Aorta (tissue), 5 donors: ENCODE measurements around the gene CLBA1. TPM values are rescaled to one million over a fixed set of nuclear protein-coding genes. Genes with fewer than 3 reads are reported as not detected.
A peak's percentile ranks its signal among the peaks of the same experiment; 100 is the strongest.
"Not testable (repeated sequence)": the region's sequence is repeated elsewhere in the genome, so short reads cannot be mapped to it uniquely, and the experiment has no call there.

Experiments
- ATAC-seq: fragments of 200-7000 bp; cut with Tn5 transposase; one replicate; pipeline ENCODE4 v1.9.1; 2022; ENCODE audit warnings: moderate library complexity; ENCODE audit not compliant: low FRiP score
- DNase-seq, 2 donors: peaks; one replicate each; pipeline ENCODE4 v3.0.0-alpha.2; 2020
- H3K27ac ChIP-seq, 2 donors: one replicate each; pipeline ENCODE4 v1.5.1; 2013; ENCODE audit warnings: low read length in 2 of 2, mild to moderate bottlenecking in 2 of 2, moderate library complexity in 2 of 2, control low read depth in 1 of 2, inconsistent platforms in 1 of 2, low read depth in 1 of 2
- H3K27me3 ChIP-seq, 2 donors: one replicate each; pipeline ENCODE4 v1.6.1; 2013; ENCODE audit warnings: control low read depth in 1 of 2, low read length in 1 of 2, mild to moderate bottlenecking in 1 of 2, moderate library complexity in 1 of 2; ENCODE audit not compliant: insufficient read depth in 2 of 2, control insufficient read depth in 1 of 2
- H3K36me3 ChIP-seq, 2 donors: one replicate each; pipeline ENCODE4 v1.6.1; 2013; ENCODE audit warnings: control low read depth in 1 of 2, low read length in 1 of 2, mild to moderate bottlenecking in 1 of 2; ENCODE audit not compliant: insufficient read depth in 2 of 2, control insufficient read depth in 1 of 2
- H3K4me1 ChIP-seq, 2 donors: one replicate each; pipeline ENCODE4 v1.6.1; 2013; ENCODE audit warnings: low read length in 2 of 2, control low read depth in 1 of 2, mild to moderate bottlenecking in 1 of 2, moderate library complexity in 1 of 2; ENCODE audit not compliant: insufficient read depth in 2 of 2, control insufficient read depth in 1 of 2
- H3K4me3 ChIP-seq, 2 donors: one replicate each; pipeline ENCODE4 v1.5.1; 2013; ENCODE audit warnings: low read length in 2 of 2, control low read depth in 1 of 2, mild to moderate bottlenecking in 1 of 2
- H3K9me3 ChIP-seq: one replicate; pipeline ENCODE4 v1.6.1; 2013; ENCODE audit warnings: mild to moderate bottlenecking, low read length; ENCODE audit not compliant: control insufficient read depth
- WGBS, 2 donors: extraction: QIAGEN DNeasy Blood & Tissue Kit; methylation state at CpG; one replicate each; pipeline ENCODE4 v1.1.7; 2013; 5-methylcytosine and 5-hydroxymethylcytosine counted together
- intact Hi-C, 2 donors: fragments of 100-400 bp; cut with DNase I; formaldehyde crosslinking; loops; one replicate each; pipeline versions ENCODE4 v1.14.2 to v1.15.0; 2022
- polyA plus RNA-seq, 2 donors: library from polyadenylated mRNA; stranded (reverse); fragments of 200-250 nt; gene quantifications; one replicate each; pipeline ENCODE4 v1.2.3, GENCODE V29; 2013
- total RNA-seq, 2 donors: library from RNA; stranded (reverse); fragmentation: NEBNext Ultra II Directional; extraction: Animal tissue kit (Norgen Biotek cat#: 25700); gene quantifications; one replicate each; pipeline ENCODE4 v1.2.1, GENCODE V29; 2021
- donor health status: healthy with polysubstance abuse.
- donor health status: Bipolar disorder and iron deficiency.
- donor health status: DM: no; HTN: no; CAD: no.
- donor health status: DM: no; HTN: no; CAD: no.
- donor health status: DM: yes; HTN: yes; CAD: no.

Gene CLBA1
- total and polyA plus RNA-seq, 4 donors: 1.8 to 10.2 (median 3.9) TPM

DNA sequence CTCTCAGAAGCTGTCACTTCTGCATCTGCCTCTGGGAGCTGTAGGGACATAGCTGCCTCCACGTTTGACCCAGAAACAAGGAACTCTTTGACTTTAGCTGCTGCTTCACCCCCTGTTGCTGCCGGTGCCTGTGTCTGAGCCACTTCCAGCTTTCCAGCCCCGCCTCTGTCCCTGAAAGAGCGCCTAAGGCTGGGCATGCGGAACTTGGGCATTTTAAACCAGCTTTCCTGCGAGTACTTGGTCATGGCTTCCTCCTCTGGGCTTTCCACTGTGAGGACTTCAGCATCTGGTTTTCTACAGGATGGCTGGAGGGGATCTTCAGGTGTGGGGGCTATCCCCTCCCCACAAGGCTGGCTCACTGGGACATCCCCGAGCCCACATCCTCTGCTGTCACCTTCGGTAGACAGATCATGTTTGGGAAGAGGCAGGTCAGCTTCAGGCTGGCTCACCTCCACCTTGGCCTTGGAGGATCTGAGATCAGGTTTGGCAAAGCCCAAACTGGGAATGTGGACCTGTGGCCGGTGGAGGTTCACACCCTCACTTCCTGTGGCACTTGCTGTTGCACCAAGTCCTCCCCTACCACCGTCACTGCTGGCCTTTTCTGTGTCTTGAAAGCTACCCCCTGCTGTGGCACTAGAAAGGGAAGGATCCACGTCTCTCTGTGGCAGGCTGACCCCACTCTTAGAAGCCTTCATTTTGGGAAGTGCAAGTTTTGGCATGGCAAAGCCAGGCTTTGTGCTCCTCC is 45.8 kb upstream of the CLBA1 start:
- DNase-seq (peak; percentile 35 to 63), ATAC-seq (no peak)
- intact Hi-C loops: loop anchor here (10.0 kb wide), 1 partner anchor 105 kb away; no protein-coding TSS in a partner anchor

GRCh38 chr14:104940526-104941150 is 45.0 kb upstream of the CLBA1 start:
- ATAC-seq: no peak
- Histone ChIP-seq H3K27ac (no peak overlapping the region), H3K36me3 (no peaks in the 10 kb centered on the region)

More for the DNA sequence above, 45.8 kb upstream of the CLBA1 start:
- H3K36me3 ChIP-seq: no peaks in the 10 kb centered on the region
- H3K27ac ChIP-seq: no peak overlapping the region
- WGBS, 2 donors: 58 to 61% methylated on average over 11 of the region's 11 CpGs
- no peaks in the 10 kb centered on the region for H3K9me3 ChIP-seq
- H3K27me3 ChIP-seq: no peaks in the 10 kb centered on the region
- H3K4me3 ChIP-seq: no peak overlapping the region
- H3K4me1 ChIP-seq: no peaks in the 10 kb centered on the region

DNA sequence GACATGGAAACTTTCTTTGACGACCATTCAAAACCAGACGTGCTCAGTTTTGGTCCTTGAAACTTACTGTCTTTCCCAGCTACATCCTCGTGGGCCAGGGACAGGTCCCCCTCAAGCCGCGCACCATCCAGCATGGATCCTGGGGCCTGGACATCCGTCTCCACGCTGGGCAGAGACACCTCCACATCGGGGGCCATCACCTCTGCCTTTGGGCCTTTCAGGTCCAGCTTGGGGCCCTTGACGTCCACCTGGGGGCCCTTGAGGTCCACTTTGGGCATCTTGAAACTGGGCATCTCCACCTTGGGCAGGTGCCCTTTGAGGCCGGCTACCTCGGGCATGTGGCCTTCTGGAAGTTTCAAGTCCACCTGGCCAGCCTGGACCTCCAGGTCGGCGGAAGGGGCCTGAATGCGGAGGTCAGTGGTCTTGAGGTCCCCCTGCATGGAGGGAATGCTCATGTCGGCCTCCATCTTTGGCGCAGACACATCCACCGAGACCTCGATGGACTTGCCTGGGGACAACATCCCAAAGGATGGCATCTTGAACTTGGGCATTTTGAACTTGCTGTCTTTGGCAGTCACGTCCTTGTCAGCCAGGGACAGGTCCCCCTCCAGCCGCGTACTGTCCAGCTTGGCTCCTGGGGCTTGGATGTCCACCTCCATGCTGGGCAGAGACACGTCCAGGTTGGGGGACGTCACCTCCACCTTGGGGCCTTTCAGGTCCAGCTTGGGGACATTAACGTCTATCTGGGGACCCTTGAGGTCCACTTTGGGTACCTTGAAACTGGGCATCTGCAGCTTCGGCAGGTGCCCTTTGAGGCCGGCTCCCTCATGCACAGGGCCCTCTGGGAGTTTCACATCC is 43.9 kb upstream of the CLBA1 start:
- H3K27ac ChIP-seq: no peak overlapping the region
- no peaks in the 10 kb centered on the region for H3K36me3 ChIP-seq
- intact Hi-C loops: no loop called here
- 94% methylated on average over 26 of the region's 26 CpGs for WGBS, 2 donors
- no peaks in the 10 kb centered on the region for H3K4me1 ChIP-seq
- no peaks in the 10 kb centered on the region for H3K9me3 ChIP-seq
- ATAC-seq: no peak
- no peaks in the 10 kb centered on the region for H3K27me3 ChIP-seq
- DNase-seq: peak; percentile 40 to 63
- H3K4me3 ChIP-seq: no peak overlapping the region

More at GRCh38 chr14:104940526-104941150, 45.0 kb upstream of the CLBA1 start:
- intact Hi-C loops: no loop called here
- Histone ChIP-seq H3K9me3 (no peaks in the 10 kb centered on the region), H3K4me3 (no peak overlapping the region), H3K4me1 (no peaks in the 10 kb centered on the region), H3K27me3 (no peaks in the 10 kb centered on the region)
- WGBS, 2 donors: 78% methylated on average over 3 of the region's 3 CpGs
- peak in 1 of 2 donors; percentile 39 for DNase-seq

- no peak overlapping the region for H3K4me3 ChIP-seq
- DNase-seq (peak in 1 of 2 donors; percentile 71), ATAC-seq (no peak)
- WGBS, 2 donors: 94 to 95% methylated on average over 16 of the region's 16 CpGs
- no peaks in the 10 kb centered on the region for H3K4me1 ChIP-seq
- no peaks in the 10 kb centered on the region for H3K9me3 ChIP-seq
- intact Hi-C loops: no loop called here
- H3K27me3 ChIP-seq: no peaks in the 10 kb centered on the region
- no peaks in the 10 kb centered on the region for H3K36me3 ChIP-seq
- H3K27ac ChIP-seq: no peak overlapping the region
These were observed 43.0 kb upstream of the CLBA1 start for GRCh38 chr14:104942586-104942985.

DNA sequence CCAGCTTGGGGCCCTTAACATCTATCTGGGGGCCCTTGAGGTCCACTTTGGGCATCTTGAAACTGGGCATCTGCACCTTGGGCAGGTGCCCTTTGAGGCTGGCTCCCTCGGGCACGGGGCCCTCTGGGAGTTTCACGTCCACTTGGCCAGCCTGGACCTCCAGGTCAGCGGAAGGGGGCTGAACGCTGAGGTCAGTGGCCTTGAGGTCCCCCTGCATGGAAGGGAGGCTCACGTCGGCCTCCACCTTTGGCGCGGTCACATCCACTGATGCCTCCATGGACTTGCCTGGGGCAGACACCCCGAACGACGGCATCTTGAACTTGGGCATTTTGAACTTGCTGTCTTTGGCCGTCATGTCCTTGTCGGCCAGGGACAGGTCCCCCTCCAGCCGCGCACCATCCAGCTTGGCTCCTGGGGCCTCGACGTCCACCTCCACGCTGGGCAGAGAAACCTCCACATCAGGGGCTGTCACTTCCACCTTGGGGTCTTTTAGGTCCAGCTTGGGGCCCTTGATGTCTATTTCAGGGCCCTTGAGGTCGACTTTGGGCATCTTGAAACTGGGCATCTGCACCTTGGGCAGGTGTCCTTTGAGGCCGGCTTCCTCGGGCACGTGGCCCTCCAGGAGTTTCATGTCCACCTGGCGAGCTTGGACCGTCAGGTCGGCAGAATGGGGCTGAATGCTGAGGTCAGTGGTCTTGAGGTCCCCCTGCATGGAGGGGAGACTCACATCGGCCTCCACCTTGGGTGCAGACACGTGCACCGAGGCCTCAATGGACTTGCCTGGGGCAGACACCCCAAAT is 42.2 kb upstream of the CLBA1 start:
- DNase-seq: peak; percentile 44 to 67
- H3K4me3 ChIP-seq, H3K9me3 ChIP-seq, ATAC-seq, H3K27ac ChIP-seq, H3K27me3 ChIP-seq, intact Hi-C loops, H3K4me1 ChIP-seq, H3K36me3 ChIP-seq: not testable (repeated sequence)
- 92 to 94% methylated on average over 28 to 29 of the region's 29 CpGs for WGBS, 2 donors

DNA sequence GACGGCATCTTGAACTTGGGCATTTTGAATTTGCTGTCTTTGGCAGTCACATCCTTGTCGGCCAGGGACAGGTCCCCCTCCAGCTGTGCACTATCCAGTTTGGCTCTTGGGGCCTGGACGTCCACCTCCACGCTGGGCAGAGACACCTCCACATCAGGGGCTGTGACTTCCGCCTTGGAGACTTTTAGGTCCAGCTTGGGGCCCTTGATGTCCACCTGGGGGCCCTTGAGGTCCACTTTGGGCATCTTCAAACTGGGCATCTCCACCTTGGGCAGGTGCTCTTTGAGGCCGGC is 41.6 kb upstream of the CLBA1 start:
- intact Hi-C loops, H3K4me1 ChIP-seq, ATAC-seq, H3K27me3 ChIP-seq, H3K9me3 ChIP-seq, H3K4me3 ChIP-seq, H3K36me3 ChIP-seq, DNase-seq, H3K27ac ChIP-seq: not testable (repeated sequence)
- WGBS, 2 donors: 79 to 84% methylated on average over 6 of the region's 6 CpGs

DNA sequence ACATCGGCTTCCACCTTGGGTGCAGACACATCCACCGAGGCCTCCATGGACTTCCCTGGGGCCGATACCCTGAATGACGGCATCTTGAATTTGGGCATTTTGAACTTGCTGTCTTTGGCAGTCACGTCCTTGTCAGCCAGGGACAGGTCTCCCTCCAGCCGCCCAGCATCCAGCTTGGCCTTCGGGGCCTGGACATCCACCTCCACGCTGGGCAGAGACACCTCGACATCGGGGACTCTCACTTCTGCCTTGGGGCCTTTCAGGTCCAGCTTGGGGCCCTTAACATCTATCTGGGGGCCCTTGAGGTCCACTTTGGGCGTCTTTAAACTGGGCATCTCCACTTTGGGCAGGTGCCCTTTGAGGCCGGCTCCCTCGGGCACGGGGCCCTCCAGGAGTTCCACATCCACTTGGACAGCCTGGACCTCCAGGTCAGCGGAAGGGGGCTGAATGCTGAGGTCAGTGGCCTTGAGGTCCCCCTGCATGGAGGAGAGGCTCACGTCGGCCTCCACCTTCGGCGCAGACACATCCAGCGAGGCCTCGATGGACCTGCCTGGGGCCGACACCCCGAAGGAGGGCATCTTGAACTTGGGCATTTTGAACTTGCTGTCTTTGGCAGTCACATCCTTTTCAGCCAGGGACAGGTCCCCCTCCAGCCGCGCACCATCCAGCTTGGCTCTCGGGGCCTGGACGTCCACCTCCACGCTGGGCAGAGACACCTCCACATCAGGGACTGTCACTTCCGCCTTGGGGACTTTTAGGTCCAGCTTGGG is 41.0 kb upstream of the CLBA1 start:
- peak; percentile 34 to 62 for DNase-seq
- H3K36me3 ChIP-seq, H3K4me1 ChIP-seq, H3K4me3 ChIP-seq, H3K27me3 ChIP-seq, H3K9me3 ChIP-seq, H3K27ac ChIP-seq, ATAC-seq, intact Hi-C loops: not testable (repeated sequence)
- WGBS, 2 donors: 92 to 93% methylated on average over 29 of the region's 29 CpGs

DNA sequence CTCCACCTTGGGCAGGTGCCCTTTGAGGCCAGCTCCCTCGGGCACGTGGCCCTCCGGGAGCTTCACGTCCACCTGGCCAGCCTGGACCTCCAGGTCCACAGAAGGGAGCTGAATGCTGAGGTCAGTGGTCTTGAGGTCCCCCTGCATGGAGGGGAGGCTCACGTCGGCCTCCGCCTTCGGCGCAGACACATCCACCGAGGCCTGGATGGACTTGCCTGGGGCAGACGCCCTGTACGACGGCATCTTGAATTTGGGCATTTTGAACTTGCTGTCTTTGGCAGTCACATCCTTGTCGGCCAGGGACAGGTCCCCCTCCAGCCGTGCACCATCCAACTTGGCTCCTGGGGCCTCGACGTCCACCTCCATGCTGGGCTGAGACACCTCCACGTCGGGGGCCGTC is 40.3 kb upstream of the CLBA1 start:
- intact Hi-C loops, H3K4me1 ChIP-seq, H3K27me3 ChIP-seq, H3K27ac ChIP-seq, H3K9me3 ChIP-seq, H3K4me3 ChIP-seq, H3K36me3 ChIP-seq, ATAC-seq: not testable (repeated sequence)
- DNase-seq: peak in 1 of 2 donors; percentile 26
- 89 to 92% methylated on average over 18 to 19 of the region's 20 CpGs for WGBS, 2 donors
